Motor neuron (in vitro differentiated cells): ENCODE data around the gene EEFSEC. TPM values are rescaled to one million over a fixed set of nuclear protein-coding genes. Genes with fewer than 3 reads are reported as not detected.

Experiments used
- ATAC-seq, 8 experiments: fragments of 200-7000 bp; cut with Tn5 transposase; replicated peaks in 6 of 8; 2 replicates each; pipeline ENCODE4 v1.8.0; 2021; ENCODE audit warnings: mild to moderate bottlenecking in 8 of 8, moderate library complexity in 8 of 8
- H3K27ac ChIP-seq, 2 donors: fragments of 250-450 bp; sonication (Bioruptor Pico); 2 replicates each; pipeline ENCODE4 v1.9.0; 2021; ENCODE audit warnings: antibody characterized with exemption in 2 of 2, mild to moderate bottlenecking in 2 of 2, moderate library complexity in 1 of 2
- H3K4me1 ChIP-seq, 2 donors: fragments of 250-450 bp; sonication (Bioruptor Pico); replicated peaks in 1 of 2; 2 replicates each; pipeline ENCODE4 v1.6.1; 2021; ENCODE audit warnings: antibody characterized with exemption in 2 of 2, mild to moderate bottlenecking in 2 of 2, moderate library complexity in 1 of 2
- H3K4me3 ChIP-seq, 5 donors: fragments of 250-450 bp; sonication (Bioruptor Pico); 2 replicates each; pipeline ENCODE4 v1.9.0; 2021; ENCODE audit warnings: antibody characterized with exemption in 5 of 5, mild to moderate bottlenecking in 5 of 5, moderate library complexity in 4 of 5
- WGBS, 10 experiments: fragments of 450-650 bp; shearing (Covaris generic); methylation state at CpG; one replicate each; pipeline ENCODE4 v1.0.0; 2022; 5-methylcytosine and 5-hydroxymethylcytosine counted together
- in situ Hi-C, 9 experiments: fragments of 400-800 bp; cut with MboI; loops; one replicate each; pipeline ENCODE4 v1.15.0; 2021; ENCODE audit warnings: low sequenced_read_pairs in 9 of 9, low pct_unique_long_range_greater_than_20kb in 2 of 9; ENCODE audit not compliant: unreplicated experiment in 9 of 9
- total RNA-seq, 8 experiments: library from RNA; unstranded; fragments of 300-600 nt; gene quantifications; 2 replicates each; pipeline versions ENCODE4 v1.2.3 to v1.2.4, GENCODE V29; 2022

The EEFSEC gene
- total RNA-seq, 8 experiments from 2014 or later: 5.8 to 20.7 (median 9.5) TPM

DNA sequence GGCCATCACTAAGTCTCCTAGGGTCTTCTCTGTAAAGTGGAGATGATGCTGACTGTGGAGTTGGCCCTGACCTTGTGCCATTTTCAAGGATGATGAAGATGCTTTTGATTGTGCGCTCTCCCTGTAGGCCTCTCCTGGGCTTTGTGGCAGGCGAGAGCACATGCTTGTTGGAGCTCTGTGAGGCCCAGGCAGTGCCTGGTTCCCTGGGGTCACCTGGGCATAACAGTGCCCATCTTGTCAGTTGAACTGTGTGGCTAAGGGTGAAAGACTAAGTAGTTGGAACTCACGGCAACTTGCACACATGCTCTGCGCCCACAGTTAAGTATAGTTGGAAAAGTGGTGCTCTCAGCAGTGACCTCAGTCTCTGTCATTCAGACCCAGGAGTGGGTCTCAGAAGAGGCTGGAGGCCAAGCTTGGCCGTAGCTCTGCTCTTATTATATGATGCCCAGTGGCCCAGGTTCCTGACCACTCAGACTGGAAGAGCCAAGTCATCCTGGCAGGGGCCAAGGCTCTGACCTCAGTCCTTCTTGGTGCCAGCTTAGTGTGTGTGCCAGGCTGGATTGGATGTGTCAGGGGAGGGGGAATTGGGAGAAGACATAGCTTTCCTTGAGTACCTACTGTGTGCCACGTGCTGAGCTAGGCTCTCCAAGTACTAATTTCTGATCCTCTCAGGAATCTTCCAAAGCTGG lies 154.6 kb downstream of the EEFSEC start:
- WGBS, 10 experiments: 82 to 100% (median 93%) methylated on average over 1 to 6 of the region's 6 CpGs; no CpG with 5 or more reads in 3 of the 10 experiments
- ATAC-seq: no peak
- peaks cover 0 to 4% of the 10 kb centered on the region in 2 donors for H3K4me1 ChIP-seq
- H3K4me3 ChIP-seq: no peak overlapping the region
- no peak overlapping the region for H3K27ac ChIP-seq
- in situ Hi-C loops: loop anchor here in 1 of 9 experiments (25.0 kb wide), 1 partner anchor 146 kb away; the partner anchor contains the start of gene EEFSEC

DNA sequence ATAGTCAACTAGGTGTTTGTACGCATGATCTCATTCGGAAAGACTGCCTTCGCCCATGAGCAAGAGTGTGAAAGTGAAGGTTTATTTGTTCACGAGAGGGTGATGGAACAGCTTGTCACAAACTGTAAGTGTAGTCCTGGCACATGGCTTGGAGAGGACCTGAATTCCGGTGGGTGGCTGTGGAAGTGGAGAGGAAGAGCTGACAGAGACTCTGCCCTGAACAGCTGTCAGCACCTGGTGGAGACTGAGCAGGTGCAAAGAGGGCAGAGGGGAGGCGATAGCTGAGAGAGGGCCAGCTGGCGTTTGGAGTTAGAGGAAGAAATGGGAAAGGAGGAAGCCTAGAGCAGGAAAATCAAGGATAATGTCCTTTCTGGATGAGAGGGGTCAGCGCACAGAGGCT lies 155.7 kb downstream of the EEFSEC start:
- in situ Hi-C loops: loop anchor here in 1 of 9 experiments (25.0 kb wide), 1 partner anchor 147 kb away; the partner anchor contains the start of gene EEFSEC

DNA sequence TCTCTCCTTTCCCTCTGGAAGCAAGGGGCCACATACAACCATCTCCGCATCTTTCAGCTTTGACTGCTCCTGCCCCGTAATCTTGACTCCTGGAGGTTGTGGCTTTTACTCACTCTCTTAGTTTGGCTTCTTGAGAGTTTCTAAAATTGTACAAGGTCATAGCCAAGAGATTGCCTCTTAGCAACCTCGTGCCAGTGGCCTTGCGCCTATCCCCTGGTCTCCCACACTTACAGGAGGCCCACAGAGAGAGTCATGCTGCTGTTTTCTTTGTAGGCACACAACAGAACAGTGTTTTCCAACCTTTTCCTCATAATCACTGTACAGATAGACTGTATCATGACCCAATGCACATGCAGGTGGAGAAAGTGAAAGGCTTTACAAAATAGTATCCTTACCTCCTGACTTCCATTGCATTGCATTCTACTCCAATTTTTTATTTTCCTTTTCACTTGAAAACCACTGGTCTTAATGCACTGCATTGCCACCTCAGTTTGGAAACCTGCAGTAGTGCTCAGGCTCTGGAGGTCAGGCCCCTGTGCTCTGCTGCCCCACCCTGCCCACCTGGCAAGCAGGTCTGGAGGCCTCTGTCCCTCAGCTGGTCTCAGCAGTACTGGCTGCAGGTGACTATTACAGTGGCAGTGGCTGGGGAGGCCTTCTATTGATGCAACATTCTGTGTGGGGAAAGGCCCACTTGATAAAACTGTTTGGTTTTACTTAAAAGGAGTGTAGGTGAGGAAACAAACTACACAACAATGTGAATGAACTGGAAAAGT lies 157.2 kb downstream of the EEFSEC start:
- Histone ChIP-seq H3K4me3 (no peak overlapping the region), H3K4me1 (peaks cover 0 to 8% of the 10 kb centered on the region in 2 donors), H3K27ac (no peak overlapping the region)
- ATAC-seq: no peak
- in situ Hi-C loops: loop anchor here in 1 of 9 experiments (25.0 kb wide), 1 partner anchor 148 kb away; the partner anchor contains the start of gene EEFSEC
- WGBS, 10 experiments: 47 to 100% (median 100%) methylated on average over 1 to 4 of the region's 4 CpGs; no CpG with 5 or more reads in 3 of the 10 experiments

More for the DNA sequence above, 155.7 kb downstream of the EEFSEC start:
- no peak overlapping the region for H3K27ac ChIP-seq
- H3K4me3 ChIP-seq: no peak overlapping the region
- H3K4me1 ChIP-seq: peaks cover 0 to 8% of the 10 kb centered on the region in 2 donors
- WGBS, 10 experiments: 89 to 100% (median 98%) methylated on average over 1 to 8 of the region's 8 CpGs; no CpG with 5 or more reads in 1 of the 10 experiments
- no peak for ATAC-seq

DNA sequence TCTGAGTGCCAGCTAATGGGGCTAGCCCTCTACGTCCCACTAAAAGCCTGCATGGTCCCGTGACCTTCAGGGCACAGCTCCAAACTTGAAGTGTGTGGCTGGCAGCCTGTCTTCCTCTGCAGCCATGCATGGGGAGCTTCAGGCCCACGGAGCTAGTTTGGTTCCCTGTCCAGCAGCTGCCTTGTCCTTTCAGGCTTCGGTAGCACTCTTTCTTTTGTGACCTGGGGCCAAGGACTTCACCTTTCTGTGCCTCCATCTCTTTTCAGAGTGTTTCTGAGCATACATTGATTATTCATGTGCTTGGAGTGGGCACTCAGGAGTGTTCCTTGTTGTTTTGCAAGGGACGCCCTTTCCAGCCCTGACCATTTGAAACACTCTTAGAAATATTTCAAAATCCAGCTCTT lies 158.2 kb downstream of the EEFSEC start:
- no peak overlapping the region for H3K4me3 ChIP-seq
- H3K27ac ChIP-seq: no peak overlapping the region
- no peak for ATAC-seq
- peaks cover 7 to 11% of the 10 kb centered on the region in 2 donors for H3K4me1 ChIP-seq
- WGBS, 10 experiments: 55 to 100% (median 88%) methylated on average over 1 to 5 of the region's 5 CpGs; no CpG with 5 or more reads in 2 of the 10 experiments
- in situ Hi-C loops: loop anchor here in 1 of 9 experiments (25.0 kb wide), 1 partner anchor 149 kb away; the partner anchor contains the start of gene EEFSEC

DNA sequence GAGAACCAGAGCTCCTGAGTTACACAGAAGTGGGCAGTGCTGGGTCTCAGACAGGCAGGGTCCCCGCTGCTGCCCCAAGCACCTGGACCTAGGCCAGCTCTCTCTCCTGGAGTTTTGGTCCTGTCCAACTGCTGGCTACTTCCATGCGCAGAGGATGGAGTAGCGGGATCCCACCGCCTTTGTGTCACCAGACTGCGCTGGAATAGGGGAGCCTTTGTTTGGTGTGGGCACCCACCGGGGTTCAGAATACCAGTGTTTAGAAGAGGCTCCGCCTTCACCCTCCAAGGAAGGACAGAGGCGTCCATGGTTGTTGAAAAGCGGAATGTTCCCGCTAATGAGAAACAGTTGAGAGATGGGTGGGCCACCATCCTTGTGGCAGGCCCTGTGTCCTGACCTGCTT lies 159.0 kb downstream of the EEFSEC start:
- no peak for ATAC-seq
- peaks cover 15% of the 10 kb centered on the region in 2 donors for H3K4me1 ChIP-seq
- no peak overlapping the region for H3K4me3 ChIP-seq
- WGBS, 10 experiments: 94 to 100% (median 96%) methylated on average over 1 to 7 of the region's 10 CpGs; no CpG with 5 or more reads in 3 of the 10 experiments
- in situ Hi-C loops: loop anchor here in 1 of 9 experiments (25.0 kb wide), 1 partner anchor 150 kb away; the partner anchor contains the start of gene EEFSEC
- H3K27ac ChIP-seq: no peak overlapping the region

DNA sequence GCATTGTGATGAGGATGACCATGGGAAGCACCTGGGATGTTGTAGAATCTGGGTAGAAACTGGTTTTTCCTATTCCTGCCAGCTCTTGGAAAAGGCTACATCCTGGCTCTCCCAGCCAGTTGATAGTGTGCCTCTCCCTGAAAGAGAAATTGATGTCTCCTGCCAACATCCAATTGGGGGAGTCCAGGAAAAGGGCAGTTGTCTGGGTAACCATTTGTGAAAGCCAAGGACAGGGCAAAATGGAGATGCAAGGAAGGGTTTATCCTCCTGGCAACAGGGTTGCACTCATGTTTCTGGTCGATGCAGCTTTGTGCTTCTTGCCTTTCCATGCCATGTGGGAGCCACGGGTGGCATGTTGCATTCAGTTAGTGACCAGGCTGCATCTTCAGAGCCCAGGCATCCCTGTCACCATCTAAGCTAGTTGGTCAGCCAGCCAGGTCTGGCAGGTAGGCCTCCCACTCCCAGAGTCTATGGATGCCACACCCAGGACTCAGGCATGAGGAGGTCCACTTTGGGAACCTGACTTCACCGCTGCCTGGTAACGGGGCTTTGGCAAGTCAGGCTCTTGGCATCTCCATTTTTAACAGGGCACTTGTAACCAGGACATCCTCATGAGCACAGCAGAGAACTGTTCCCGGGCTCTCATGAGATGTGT lies 159.9 kb downstream of the EEFSEC start:
- no peak overlapping the region for H3K4me3 ChIP-seq
- ATAC-seq: peak in 1 of 8 experiments; percentile 11
- 83 to 100% (median 90%) methylated on average over 1 to 3 of the region's 5 CpGs; no CpG with 5 or more reads in 5 of the 10 experiments for WGBS, 10 experiments
- in situ Hi-C loops: loop anchor here in 1 of 9 experiments (25.0 kb wide), 1 partner anchor 151 kb away; the partner anchor contains the start of gene EEFSEC
- H3K27ac ChIP-seq: no peak overlapping the region
- peaks cover 19 to 22% of the 10 kb centered on the region in 2 donors for H3K4me1 ChIP-seq

DNA sequence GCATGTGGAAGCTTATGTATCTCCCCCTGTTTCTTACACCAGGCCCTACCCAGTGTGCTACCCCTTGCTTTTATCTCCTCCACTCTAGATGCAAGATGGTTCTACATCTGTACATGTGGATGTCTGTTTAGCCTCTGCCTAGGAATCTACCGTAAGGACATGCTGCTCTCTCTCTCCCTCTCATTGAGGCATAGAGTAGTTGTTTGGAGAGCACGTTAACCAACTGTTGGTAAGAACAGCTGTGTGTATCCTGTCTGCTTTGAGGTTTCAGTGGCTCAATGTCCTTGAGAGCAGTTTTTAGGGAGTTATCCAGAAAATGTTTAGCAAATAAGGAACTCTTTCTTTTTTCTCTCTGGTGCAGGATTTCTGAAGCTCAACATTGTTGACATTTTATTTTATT lies 160.7 kb downstream of the EEFSEC start:
- in situ Hi-C loops: loop anchor here in 1 of 9 experiments (25.0 kb wide), 1 partner anchor 152 kb away; the partner anchor contains the start of gene EEFSEC
- Histone ChIP-seq H3K4me3 (no peak overlapping the region), H3K27ac (no peak overlapping the region), H3K4me1 (peaks cover 19 to 22% of the 10 kb centered on the region in 2 donors)
- no peak for ATAC-seq
- 0 to 100% (median 88%) methylated on average over 1 to 2 of the region's 2 CpGs; no CpG with 5 or more reads in 4 of the 10 experiments for WGBS, 10 experiments

DNA sequence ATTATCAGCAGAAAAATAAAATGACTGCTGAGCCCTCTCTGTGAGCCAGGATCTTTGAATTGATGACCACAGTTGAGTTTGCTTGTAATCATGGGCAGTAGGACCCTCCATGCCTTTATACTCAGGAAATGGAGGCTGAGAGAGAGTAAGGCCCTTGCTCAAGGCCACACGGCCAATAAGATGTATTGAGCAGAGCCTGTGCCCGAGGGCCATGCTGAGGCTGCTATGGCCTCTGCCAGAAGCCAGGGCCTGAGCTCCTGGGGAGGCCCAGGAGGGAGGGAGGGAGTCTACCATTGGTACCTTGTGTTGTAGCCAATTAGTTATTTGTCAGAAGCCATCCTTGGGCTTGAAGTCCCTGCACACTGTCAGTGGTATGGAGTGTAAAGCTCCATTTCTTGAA lies 162.0 kb downstream of the EEFSEC start:
- no peak for ATAC-seq
- WGBS, 10 experiments: 100% methylated on average over 1 to 2 of the region's 2 CpGs; no CpG with 5 or more reads in 8 of the 10 experiments
- Histone ChIP-seq H3K4me3 (no peak overlapping the region), H3K4me1 (peaks cover 19 to 22% of the 10 kb centered on the region in 2 donors), H3K27ac (no peak overlapping the region)
- in situ Hi-C loops: loop anchor here in 1 of 9 experiments (25.0 kb wide), 1 partner anchor 153 kb away; the partner anchor contains the start of gene EEFSEC

DNA sequence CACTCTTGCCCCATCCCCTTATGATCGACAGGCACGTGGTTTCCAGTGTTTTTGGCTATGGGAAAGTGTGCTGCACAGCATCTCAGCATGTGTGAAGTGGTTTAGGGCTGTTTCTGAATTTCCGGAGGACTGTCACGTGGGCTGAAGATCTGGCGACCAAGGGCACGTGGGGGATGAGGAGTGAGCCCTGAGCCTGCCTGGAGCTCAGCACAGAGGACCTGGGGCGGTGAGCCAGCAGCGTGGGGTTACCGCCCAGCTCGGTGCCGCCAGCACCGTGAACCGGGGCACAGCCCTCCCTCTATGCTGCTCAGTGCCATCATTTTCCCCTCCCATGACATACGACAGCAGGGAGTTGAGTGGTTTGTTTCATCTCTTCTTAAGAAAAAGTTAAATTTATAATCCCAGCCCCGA lies 163.2 kb downstream of the EEFSEC start:
- in situ Hi-C loops: loop anchor here in 1 of 9 experiments (25.0 kb wide), 1 partner anchor 154 kb away; the partner anchor contains the start of gene EEFSEC
- WGBS, 10 experiments: 7 to 27% (median 10%) methylated on average over 2 to 9 of the region's 15 CpGs; no CpG with 5 or more reads in 5 of the 10 experiments
- ATAC-seq: peak; percentile 45 to 96 (median 89)
- no peak overlapping the region for H3K4me3 ChIP-seq
- no peak overlapping the region for H3K27ac ChIP-seq
- peaks cover 19 to 22% of the 10 kb centered on the region in 2 donors for H3K4me1 ChIP-seq

DNA sequence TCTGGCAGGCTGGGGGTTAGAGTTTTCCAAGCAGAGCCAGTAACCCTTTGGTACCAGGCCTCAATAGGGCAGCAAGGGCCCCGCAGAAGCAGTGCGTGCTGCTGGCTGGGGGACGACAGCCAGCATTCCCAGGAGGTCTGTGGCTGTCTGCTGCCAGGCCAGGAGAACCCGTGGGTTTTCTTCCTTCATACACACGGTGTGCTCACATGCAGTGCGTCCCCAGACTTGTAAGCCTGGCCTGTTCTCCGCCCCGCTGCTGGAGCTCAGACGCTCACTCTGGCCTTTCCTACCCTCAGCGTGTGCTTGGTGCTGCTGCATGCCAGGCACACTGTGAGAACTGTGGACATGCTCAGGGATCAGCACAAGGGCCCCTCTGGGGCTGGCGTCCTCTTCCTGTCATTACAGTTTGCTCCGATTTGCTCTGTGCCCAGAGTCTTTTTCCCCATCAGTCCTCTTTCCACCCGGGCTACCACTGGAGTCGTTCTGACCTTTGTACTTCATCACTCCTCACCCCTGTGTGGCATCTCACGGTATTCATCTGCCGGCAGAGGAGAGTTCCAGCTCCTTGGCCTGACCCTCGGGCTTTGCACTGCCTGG lies 163.9 kb downstream of the EEFSEC start:
- ATAC-seq: peak in 5 of 8 experiments; percentile 43 to 59 (median 51)

DNA sequence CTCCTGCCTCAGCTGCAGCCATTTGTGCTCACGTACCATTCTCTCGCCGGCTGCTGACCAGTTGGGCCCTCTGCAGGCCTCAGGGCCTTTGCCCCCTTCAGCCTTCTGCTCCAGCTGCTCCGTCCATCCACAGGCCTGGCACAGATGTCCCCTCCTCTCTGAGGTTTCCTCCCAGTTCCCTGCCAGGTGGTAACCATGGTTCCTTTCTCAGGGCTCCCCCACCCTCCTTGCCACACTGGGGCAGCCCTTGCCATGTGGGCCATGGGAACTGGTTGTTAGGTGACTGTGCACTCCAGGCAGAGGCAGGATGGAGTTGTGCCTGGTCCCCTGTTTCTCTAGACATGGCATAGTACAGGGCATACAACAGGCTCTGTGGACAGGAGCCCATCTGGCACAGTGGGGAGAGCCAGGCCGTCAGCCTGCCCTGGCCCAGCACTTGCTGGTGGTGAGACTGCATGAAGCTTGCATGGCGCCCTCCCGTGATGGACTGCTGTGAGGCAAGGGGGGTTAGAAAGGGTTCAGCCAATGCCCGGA lies 164.5 kb downstream of the EEFSEC start:
- WGBS, 10 experiments: 90 to 100% (median 96%) methylated on average over 1 to 4 of the region's 8 CpGs; no CpG with 5 or more reads in 6 of the 10 experiments
- no peak overlapping the region for H3K4me3 ChIP-seq
- peak in 2 of 8 experiments; percentile 1 to 50 for ATAC-seq
- in situ Hi-C loops: loop anchor here in 1 of 9 experiments (25.0 kb wide), 1 partner anchor 155 kb away; the partner anchor contains the start of gene EEFSEC
- peaks cover 22 to 23% of the 10 kb centered on the region in 2 donors for H3K4me1 ChIP-seq
- H3K27ac ChIP-seq: no peak overlapping the region

More for the DNA sequence above, 163.9 kb downstream of the EEFSEC start:
- WGBS, 10 experiments: 0 to 100% (median 38%) methylated on average over 1 to 12 of the region's 17 CpGs; no CpG with 5 or more reads in 2 of the 10 experiments
- Histone ChIP-seq H3K27ac (no peak overlapping the region), H3K4me1 (peaks cover 22 to 23% of the 10 kb centered on the region in 2 donors), H3K4me3 (no peak overlapping the region)
- in situ Hi-C loops: loop anchor here in 1 of 9 experiments (25.0 kb wide), 1 partner anchor 155 kb away; the partner anchor contains the start of gene EEFSEC
